HFF-Myc (cell line): ENCODE data around the gene ZFP42.
"Not testable (repeated sequence)": the region's sequence is repeated elsewhere in the genome, so short reads cannot be mapped to it uniquely, and the experiment has no call there.

Experiments used
- DNase-seq: peaks from one replicate; pipeline ENCODE4 v3.0.0-alpha.2; 2011; ENCODE audit warnings: low read depth; ENCODE audit errors: extremely low read depth
- H3K4me3 ChIP-seq: replicated peaks from 2 replicates; pipeline ENCODE4 v1.5.1; 2011; ENCODE audit warnings: low read depth, mild to moderate bottlenecking, control low read depth, low read length
- TF ChIP-seq, protein P1 (sequence below): IDR thresholded peaks from 2 replicates; pipeline ENCODE4 v1.5.1; 2012; ENCODE audit warnings: mild to moderate bottlenecking, low read depth, low read length, control low read depth; ENCODE audit errors: missing control alignments

ZFP42 gene

GRCh38 chr4:187983746-187984145, 11.8 kb upstream of the ZFP42 start:
- DNase-seq = no peak
- TF ChIP-seq, protein P1, sequence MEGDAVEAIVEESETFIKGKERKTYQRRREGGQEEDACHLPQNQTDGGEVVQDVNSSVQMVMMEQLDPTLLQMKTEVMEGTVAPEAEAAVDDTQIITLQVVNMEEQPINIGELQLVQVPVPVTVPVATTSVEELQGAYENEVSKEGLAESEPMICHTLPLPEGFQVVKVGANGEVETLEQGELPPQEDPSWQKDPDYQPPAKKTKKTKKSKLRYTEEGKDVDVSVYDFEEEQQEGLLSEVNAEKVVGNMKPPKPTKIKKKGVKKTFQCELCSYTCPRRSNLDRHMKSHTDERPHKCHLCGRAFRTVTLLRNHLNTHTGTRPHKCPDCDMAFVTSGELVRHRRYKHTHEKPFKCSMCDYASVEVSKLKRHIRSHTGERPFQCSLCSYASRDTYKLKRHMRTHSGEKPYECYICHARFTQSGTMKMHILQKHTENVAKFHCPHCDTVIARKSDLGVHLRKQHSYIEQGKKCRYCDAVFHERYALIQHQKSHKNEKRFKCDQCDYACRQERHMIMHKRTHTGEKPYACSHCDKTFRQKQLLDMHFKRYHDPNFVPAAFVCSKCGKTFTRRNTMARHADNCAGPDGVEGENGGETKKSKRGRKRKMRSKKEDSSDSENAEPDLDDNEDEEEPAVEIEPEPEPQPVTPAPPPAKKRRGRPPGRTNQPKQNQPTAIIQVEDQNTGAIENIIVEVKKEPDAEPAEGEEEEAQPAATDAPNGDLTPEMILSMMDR = no peak
- no peak overlapping the region for H3K4me3 ChIP-seq

DNA sequence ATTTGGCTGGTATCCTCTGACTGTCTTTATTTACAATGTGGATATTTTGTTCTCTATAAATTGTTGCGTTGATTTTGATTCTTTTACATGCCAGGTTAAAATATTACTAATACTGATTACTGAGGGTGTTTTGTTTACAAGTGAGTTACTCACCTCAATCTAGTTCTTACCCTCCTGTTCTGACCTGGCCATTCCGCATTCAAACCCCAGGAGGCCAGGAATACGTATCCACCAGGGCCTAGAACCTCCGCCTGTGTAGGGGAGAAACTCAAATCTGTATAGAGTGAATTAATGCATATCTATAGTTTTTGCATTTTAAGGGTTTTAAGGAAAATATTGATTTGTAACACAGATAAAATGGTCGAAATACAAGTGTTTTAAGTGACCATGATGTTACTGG, 2.6 kb upstream of the ZFP42 start:
- DNase-seq = no peak
- TF ChIP-seq, protein P1 = no peak
- no peak overlapping the region for H3K4me3 ChIP-seq

DNA sequence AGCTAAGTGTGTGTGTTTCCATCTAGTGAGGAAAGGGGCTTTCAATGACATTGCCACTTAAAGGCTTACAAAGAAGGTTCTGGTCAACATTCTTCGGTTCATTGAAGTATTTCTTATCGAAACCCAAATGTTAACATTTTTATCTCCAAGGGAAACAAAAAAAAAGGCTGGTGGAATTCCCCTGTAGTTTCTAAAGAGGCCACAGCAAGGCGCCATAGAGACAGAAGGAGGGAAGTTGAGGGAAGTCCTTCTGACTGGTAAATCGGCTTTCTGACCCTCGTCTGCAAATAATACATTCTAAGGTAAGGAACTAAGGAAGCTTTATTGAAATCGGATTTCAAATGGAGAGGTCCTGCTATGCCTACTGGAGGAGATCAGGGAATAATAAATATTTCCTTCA, 1.7 kb upstream of the ZFP42 start:
- TF ChIP-seq, protein P1 = no peak

DNA sequence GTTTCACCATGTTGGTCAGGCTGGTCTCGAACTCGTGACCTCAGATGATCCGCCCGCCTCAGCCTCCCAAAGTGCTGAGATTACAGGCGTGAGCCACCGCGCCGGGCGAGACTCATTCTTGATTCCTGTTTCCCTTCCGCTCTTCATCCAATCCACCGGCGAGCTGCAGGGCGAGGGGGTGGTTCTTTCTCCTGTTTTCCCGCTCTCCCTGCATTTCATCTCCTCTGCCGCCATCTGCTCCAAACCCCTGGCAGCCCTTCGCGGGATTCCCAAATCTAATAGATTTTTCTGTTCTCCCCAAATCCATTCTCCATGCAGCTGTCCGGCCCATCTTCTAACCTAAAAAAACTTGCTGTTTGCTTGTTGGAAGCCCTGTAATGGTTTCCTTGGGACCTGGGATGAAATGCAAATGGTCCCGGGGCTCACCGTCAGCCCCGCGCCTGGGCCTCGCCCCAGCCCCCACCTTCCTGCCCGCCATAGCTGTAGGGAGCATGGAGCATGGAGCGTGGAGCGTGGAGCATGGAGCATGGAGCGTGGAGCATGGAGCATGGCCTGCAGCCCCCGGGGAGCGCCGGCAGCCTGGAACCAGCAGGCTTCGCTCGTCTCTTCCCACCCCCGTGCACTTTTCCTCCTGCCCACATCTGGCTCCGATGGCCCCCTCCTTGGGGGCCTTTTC, 1.1 kb downstream of the ZFP42 start:
- DNase-seq = no peak
- H3K4me3 ChIP-seq = no peak overlapping the region
- TF ChIP-seq, protein P1 = no peak

More for the DNA sequence above, 1.7 kb upstream of the ZFP42 start:
- H3K4me3 ChIP-seq = no peak overlapping the region
- no peak for DNase-seq

DNA sequence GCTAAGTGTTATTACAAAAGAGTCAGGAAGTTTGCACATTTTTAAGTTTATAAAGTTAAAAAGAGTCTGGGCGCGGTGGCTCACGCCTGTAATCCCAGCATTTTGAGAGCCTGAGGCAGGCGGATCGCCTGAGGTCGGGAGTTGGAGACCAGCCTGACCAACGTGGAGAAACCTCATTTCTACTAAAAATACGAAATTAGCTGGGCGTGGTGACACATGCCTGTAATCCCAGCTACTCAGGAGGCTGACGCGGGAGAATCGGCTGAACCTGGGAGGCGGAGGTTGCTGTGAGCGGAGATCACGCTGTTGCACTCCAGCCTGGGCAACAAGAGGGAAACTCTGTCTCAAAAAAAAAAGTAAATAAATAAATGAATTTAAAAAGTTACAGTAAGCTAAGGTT, 2.4 kb downstream of the ZFP42 start:
- not testable (repeated sequence) for H3K4me3 ChIP-seq, DNase-seq

GRCh38 chr4:187999406-187999932, 3.9 kb downstream of the ZFP42 start:
- TF ChIP-seq, protein P1 = no peak
- no peak for DNase-seq
- no peak overlapping the region for H3K4me3 ChIP-seq

DNA sequence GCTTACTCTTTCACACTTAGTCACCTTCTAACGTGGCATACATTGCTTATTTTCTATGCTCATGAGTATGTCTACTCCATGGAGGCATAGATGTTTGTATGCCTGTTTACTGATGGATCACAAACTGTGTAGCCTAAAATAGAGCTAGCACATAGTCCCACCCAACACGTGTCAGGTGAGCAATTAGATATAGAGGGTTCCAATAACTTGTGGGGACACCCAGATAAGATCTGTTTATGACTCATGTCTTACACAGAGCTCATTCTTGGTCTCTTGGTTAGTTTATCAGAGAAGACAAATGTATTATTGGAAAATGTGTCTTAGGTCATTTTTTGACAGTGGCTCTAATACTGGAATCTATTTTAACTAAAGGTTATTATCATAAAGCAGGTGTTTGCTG, 6.8 kb downstream of the ZFP42 start:
- no peak for DNase-seq
- TF ChIP-seq, protein P1 = no peak
- H3K4me3 ChIP-seq = no peak overlapping the region
